Stimulated activated naive B cell treated with anti-CD40 and anti-IgM and Interleukin-4, amounts not matched to agents 10 μg/mL and 1 μg/mL and 100 μg/mL, for 72 hours (primary cell): ENCODE measurements around the gene RSRC1.

Experiments
- ATAC-seq, 2 donors: fragments of 150-1000 bp; cut with Tn5 transposase; replicated peaks; 2 replicates each; pipeline ENCODE4 v1.10.0; 2021; ENCODE audit warnings: moderate library complexity in 1 of 2
- DNase-seq: peaks from one replicate; pipeline ENCODE4 v3.0.0; 2021
- H3K27ac Mint-ChIP-seq: one replicate; pipeline ENCODE4 v1.8.0; 2022; ENCODE audit warnings: mild to moderate bottlenecking, mixed read lengths
- H3K27me3 Mint-ChIP-seq, 2 donors: one replicate each; pipeline ENCODE4 v1.8.0; 2022; ENCODE audit warnings: mixed read lengths in 2 of 2
- H3K36me3 Mint-ChIP-seq, 2 donors: one replicate each; pipeline ENCODE4 v1.8.0; 2022; ENCODE audit warnings: mixed read lengths in 2 of 2, mild to moderate bottlenecking in 1 of 2
- H3K4me1 Mint-ChIP-seq, 2 donors: one replicate each; pipeline ENCODE4 v1.8.0; 2022; ENCODE audit warnings: mixed read lengths in 2 of 2, mild to moderate bottlenecking in 1 of 2
- H3K4me3 Mint-ChIP-seq, 2 donors: one replicate each; pipeline ENCODE4 v1.8.0; 2022; ENCODE audit warnings: mild to moderate bottlenecking in 2 of 2, mixed read lengths in 2 of 2, moderate library complexity in 1 of 2
- H3K9me3 Mint-ChIP-seq, 2 donors: one replicate each; pipeline ENCODE4 v1.8.0; 2022; ENCODE audit warnings: mixed read lengths in 2 of 2, mild to moderate bottlenecking in 1 of 2

Gene RSRC1

GRCh38 chr3:158095814-158096704 is 13.8 kb upstream of the RSRC1 start:
- Mint-ChIP-seq H3K9me3 (no peaks in the 10 kb centered on the region), H3K4me1 (peaks cover 15 to 33% of the 10 kb centered on the region in 2 donors), H3K27ac (peak overlapping the region; percentile 77), H3K4me3 (peak overlapping the region; percentile 56 to 61), H3K36me3 (no peaks in the 10 kb centered on the region), H3K27me3 (peaks cover 33 to 62% of the 10 kb centered on the region in 2 donors)
- no peak for DNase-seq
- ATAC-seq: no peak

GRCh38 chr3:158097081-158097592 is 12.8 kb upstream of the RSRC1 start:
- H3K27ac Mint-ChIP-seq: peak overlapping the region; percentile 32
- ATAC-seq (no peak), DNase-seq (no peak)
- H3K4me3 Mint-ChIP-seq: peak overlapping the region; percentile 92 to 97
- H3K36me3 Mint-ChIP-seq: no peaks in the 10 kb centered on the region
- peaks cover 34 to 55% of the 10 kb centered on the region in 2 donors for H3K27me3 Mint-ChIP-seq
- peaks cover 15 to 33% of the 10 kb centered on the region in 2 donors for H3K4me1 Mint-ChIP-seq
- no peaks in the 10 kb centered on the region for H3K9me3 Mint-ChIP-seq

- H3K36me3 Mint-ChIP-seq: peaks cover 0 to 3% of the 10 kb centered on the region in 2 donors
- ATAC-seq: peak; percentile 95 to 97
These were observed 12.1 kb upstream of the RSRC1 start for GRCh38 chr3:158097593-158098308.

GRCh38 chr3:158098309-158098639 is 11.6 kb upstream of the RSRC1 start:
- no peak for DNase-seq
- peaks cover 3 to 8% of the 10 kb centered on the region in 2 donors for H3K36me3 Mint-ChIP-seq
- peak overlapping the region; percentile 92 to 97 for H3K4me3 Mint-ChIP-seq
- peaks cover 24 to 42% of the 10 kb centered on the region in 2 donors for H3K4me1 Mint-ChIP-seq
- peaks cover 2 to 4% of the 10 kb centered on the region in 2 donors for H3K9me3 Mint-ChIP-seq
- H3K27me3 Mint-ChIP-seq: peaks cover 40 to 62% of the 10 kb centered on the region in 2 donors
- peak overlapping the region; percentile 28 for H3K27ac Mint-ChIP-seq
- ATAC-seq: no peak

More at GRCh38 chr3:158097593-158098308, 12.1 kb upstream of the RSRC1 start:
- Mint-ChIP-seq H3K4me3 (peak overlapping the region; percentile 92 to 97), H3K27me3 (peaks cover 35 to 57% of the 10 kb centered on the region in 2 donors), H3K4me1 (peaks cover 18 to 37% of the 10 kb centered on the region in 2 donors), H3K9me3 (no peaks in the 10 kb centered on the region), H3K27ac (peak overlapping the region; percentile 28)
- peak; percentile 81 for DNase-seq

- Mint-ChIP-seq H3K9me3 (peaks cover 2 to 4% of the 10 kb centered on the region in 2 donors), H3K36me3 (peaks cover 3 to 10% of the 10 kb centered on the region in 2 donors), H3K27ac (no peak overlapping the region), H3K4me3 (peak overlapping the region in 1 of 2 donors; percentile 9), H3K27me3 (peaks cover 47 to 66% of the 10 kb centered on the region in 2 donors), H3K4me1 (peaks cover 27 to 49% of the 10 kb centered on the region in 2 donors)
- ATAC-seq (no peak), DNase-seq (no peak)
These were observed 11.0 kb upstream of the RSRC1 start for GRCh38 chr3:158098834-158099424.

GRCh38 chr3:158100681-158101080 is 9.2 kb upstream of the RSRC1 start:
- Mint-ChIP-seq H3K9me3 (peaks cover 3 to 4% of the 10 kb centered on the region in 2 donors), H3K4me1 (peaks cover 24 to 46% of the 10 kb centered on the region in 2 donors), H3K27me3 (peaks cover 54 to 66% of the 10 kb centered on the region in 2 donors), H3K27ac (no peak overlapping the region), H3K36me3 (peaks cover 3 to 12% of the 10 kb centered on the region in 2 donors), H3K4me3 (no peak overlapping the region)
- ATAC-seq (no peak), DNase-seq (no peak)

GRCh38 chr3:158101335-158102241 is 8.3 kb upstream of the RSRC1 start:
- Mint-ChIP-seq H3K4me3 (no peak overlapping the region), H3K36me3 (peaks cover 3 to 12% of the 10 kb centered on the region in 2 donors), H3K4me1 (peaks cover 29 to 53% of the 10 kb centered on the region in 2 donors), H3K27me3 (peaks cover 55 to 67% of the 10 kb centered on the region in 2 donors), H3K9me3 (peaks cover 3 to 4% of the 10 kb centered on the region in 2 donors), H3K27ac (no peak overlapping the region)
- ATAC-seq (no peak), DNase-seq (no peak)

GRCh38 chr3:158102242-158103080 is 7.4 kb upstream of the RSRC1 start:
- Mint-ChIP-seq H3K36me3 (peaks cover 3 to 12% of the 10 kb centered on the region in 2 donors), H3K4me1 (peaks cover 33 to 55% of the 10 kb centered on the region in 2 donors), H3K27me3 (peaks cover 63 to 71% of the 10 kb centered on the region in 2 donors), H3K9me3 (peaks cover 3 to 4% of the 10 kb centered on the region in 2 donors), H3K27ac (peak overlapping the region; percentile 96), H3K4me3 (peak overlapping the region; percentile 45 to 80)
- ATAC-seq (no peak), DNase-seq (no peak)

- peaks cover 60 to 71% of the 10 kb centered on the region in 2 donors for H3K27me3 Mint-ChIP-seq
- H3K4me1 Mint-ChIP-seq: peaks cover 29 to 48% of the 10 kb centered on the region in 2 donors
- ATAC-seq (no peak), DNase-seq (no peak)
- peaks cover 3 to 4% of the 10 kb centered on the region in 2 donors for H3K9me3 Mint-ChIP-seq
- H3K27ac Mint-ChIP-seq: peak overlapping the region; percentile 96
- peaks cover 3 to 12% of the 10 kb centered on the region in 2 donors for H3K36me3 Mint-ChIP-seq
- peak overlapping the region; percentile 45 to 80 for H3K4me3 Mint-ChIP-seq
These were observed 6.6 kb upstream of the RSRC1 start for GRCh38 chr3:158103081-158103886.

GRCh38 chr3:158103887-158104327 is 6.0 kb upstream of the RSRC1 start:
- no peak for DNase-seq
- no peak for ATAC-seq
- H3K9me3 Mint-ChIP-seq: peaks cover 3 to 4% of the 10 kb centered on the region in 2 donors
- H3K36me3 Mint-ChIP-seq: peaks cover 3 to 12% of the 10 kb centered on the region in 2 donors
- H3K27ac Mint-ChIP-seq: peak overlapping the region; percentile 96
- peaks cover 59 to 69% of the 10 kb centered on the region in 2 donors for H3K27me3 Mint-ChIP-seq
- H3K4me1 Mint-ChIP-seq: peaks cover 27 to 46% of the 10 kb centered on the region in 2 donors
- H3K4me3 Mint-ChIP-seq: peak overlapping the region; percentile 45 to 80

- peaks cover 3 to 12% of the 10 kb centered on the region in 2 donors for H3K36me3 Mint-ChIP-seq
- H3K9me3 Mint-ChIP-seq: peaks cover 3 to 4% of the 10 kb centered on the region in 2 donors
- peak overlapping the region; percentile 20 for H3K27ac Mint-ChIP-seq
- peak overlapping the region; percentile 39 to 45 for H3K4me3 Mint-ChIP-seq
- peaks cover 29 to 47% of the 10 kb centered on the region in 2 donors for H3K4me1 Mint-ChIP-seq
- ATAC-seq: no peak
- peaks cover 60 to 63% of the 10 kb centered on the region in 2 donors for H3K27me3 Mint-ChIP-seq
- DNase-seq: no peak
These were observed 5.4 kb upstream of the RSRC1 start for GRCh38 chr3:158104431-158104921.
